ENCODE measurements around the gene C6orf47.

DNA sequence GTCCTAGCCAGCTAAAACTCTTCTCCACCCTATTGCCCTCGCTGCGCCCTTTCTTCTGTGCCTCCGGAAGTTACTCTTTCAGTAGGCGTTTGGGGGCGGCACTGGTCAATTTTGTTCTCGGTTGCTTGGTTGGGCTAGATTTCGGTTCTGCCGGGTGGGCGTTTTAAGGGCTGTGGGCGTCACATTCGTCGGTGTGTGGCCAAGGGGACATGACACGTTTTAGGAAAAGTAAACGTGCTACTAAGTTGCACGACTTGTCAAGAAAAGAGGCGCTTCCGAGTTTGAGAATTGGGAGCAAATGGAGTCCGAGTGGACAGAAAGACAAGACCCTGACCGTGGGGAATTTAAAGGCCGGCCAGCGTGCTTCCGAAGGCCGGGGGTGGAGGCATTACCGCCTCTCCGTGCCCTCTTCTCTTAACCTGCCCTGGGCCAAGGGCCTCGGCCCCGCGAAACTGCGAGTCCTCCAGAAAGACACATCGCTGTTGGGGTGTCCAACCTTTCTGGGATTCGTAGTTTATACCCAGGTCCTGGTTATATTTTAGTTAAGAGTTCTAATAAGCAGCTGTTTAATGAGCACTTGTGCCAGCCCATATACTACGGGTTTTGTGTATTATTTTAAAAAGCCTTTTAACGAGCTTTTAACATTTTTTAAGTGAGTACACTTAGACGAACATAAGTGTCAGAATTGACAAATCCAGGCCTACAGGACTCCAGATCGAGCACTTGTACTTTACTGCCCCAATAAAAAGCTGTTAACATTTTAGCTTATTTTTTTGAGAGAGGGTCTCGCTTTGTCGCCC is 7.5 kb downstream of the C6orf47 start:
- TF ChIP-seq TAF1 (IDR thresholded peaks at IDR 0.05; ENCODE audit: borderline replicate concordance, insufficient read depth, low read length) (peak; percentile 93; the same call in 1 of the 2 replicates), SIN3A (IDR thresholded peaks at IDR 0.05; ENCODE audit: borderline replicate concordance, insufficient read depth, low read length) (peak; percentile 81; the same call in 1 of the 2 replicates), POLR2AphosphoS5 (IDR thresholded peaks at IDR 0.05; ENCODE audit: low read depth, low read length) (peak; percentile 90)
- TF ChIP-seq, protein P1, sequence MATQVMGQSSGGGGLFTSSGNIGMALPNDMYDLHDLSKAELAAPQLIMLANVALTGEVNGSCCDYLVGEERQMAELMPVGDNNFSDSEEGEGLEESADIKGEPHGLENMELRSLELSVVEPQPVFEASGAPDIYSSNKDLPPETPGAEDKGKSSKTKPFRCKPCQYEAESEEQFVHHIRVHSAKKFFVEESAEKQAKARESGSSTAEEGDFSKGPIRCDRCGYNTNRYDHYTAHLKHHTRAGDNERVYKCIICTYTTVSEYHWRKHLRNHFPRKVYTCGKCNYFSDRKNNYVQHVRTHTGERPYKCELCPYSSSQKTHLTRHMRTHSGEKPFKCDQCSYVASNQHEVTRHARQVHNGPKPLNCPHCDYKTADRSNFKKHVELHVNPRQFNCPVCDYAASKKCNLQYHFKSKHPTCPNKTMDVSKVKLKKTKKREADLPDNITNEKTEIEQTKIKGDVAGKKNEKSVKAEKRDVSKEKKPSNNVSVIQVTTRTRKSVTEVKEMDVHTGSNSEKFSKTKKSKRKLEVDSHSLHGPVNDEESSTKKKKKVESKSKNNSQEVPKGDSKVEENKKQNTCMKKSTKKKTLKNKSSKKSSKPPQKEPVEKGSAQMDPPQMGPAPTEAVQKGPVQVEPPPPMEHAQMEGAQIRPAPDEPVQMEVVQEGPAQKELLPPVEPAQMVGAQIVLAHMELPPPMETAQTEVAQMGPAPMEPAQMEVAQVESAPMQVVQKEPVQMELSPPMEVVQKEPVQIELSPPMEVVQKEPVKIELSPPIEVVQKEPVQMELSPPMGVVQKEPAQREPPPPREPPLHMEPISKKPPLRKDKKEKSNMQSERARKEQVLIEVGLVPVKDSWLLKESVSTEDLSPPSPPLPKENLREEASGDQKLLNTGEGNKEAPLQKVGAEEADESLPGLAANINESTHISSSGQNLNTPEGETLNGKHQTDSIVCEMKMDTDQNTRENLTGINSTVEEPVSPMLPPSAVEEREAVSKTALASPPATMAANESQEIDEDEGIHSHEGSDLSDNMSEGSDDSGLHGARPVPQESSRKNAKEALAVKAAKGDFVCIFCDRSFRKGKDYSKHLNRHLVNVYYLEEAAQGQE (IDR thresholded peaks at IDR 0.05; ENCODE audit: insufficient read depth in 1 of 2, low read depth in 2 of 2, low read length in 2 of 2): peak in 1 of 2 experiments; percentile 61; a peak in 1 of 4 replicates

Data from PFSK-1 (cell line).